ENCODE data around the gene RFT1. TPM values are rescaled to one million over a fixed set of nuclear protein-coding genes. Genes with fewer than 3 reads are reported as not detected.
A peak's percentile ranks its signal among the peaks of the same experiment; 100 is the strongest.

RFT1 gene
- polyA plus RNA-seq, 3 donors = 8.2 to 34.9 (median 25.6) TPM

GRCh38 chr3:53122255-53122932 is 7.8 kb downstream of the RFT1 start:
- WGBS (ENCODE audit: insufficient coverage) = 94% methylated on average over 3 of the region's 4 CpGs
- Histone ChIP-seq H2AFZ (ENCODE audit: insufficient read depth, low read depth, low read length, poor library complexity, severe bottlenecking) (no peak overlapping the region), H3K79me2 (ENCODE audit: insufficient read depth, low read length) (peaks cover 38% of the 10 kb centered on the region), H3K4me1 (ENCODE audit: control insufficient read depth in 1 of 2, insufficient read depth in 2 of 2, low read length in 2 of 2) (peaks cover 27 to 34% of the 10 kb centered on the region in 2 donors), H3K27me3 (ENCODE audit: control insufficient read depth in 2 of 2, insufficient read depth in 2 of 2, low read length in 2 of 2) (no peaks in the 10 kb centered on the region), H3K4me3 (replicated peaks in 1 of 3; ENCODE audit: low read depth in 2 of 3, low read length in 3 of 3) (no peak overlapping the region), H3K9ac (ENCODE audit: insufficient read depth, low read length, poor library complexity, severe bottlenecking) (peak overlapping the region; percentile 19), H4K20me1 (ENCODE audit: insufficient read depth, low read length) (no peaks in the 10 kb centered on the region), H3K27ac (ENCODE audit: low read depth in 1 of 2, low read length in 2 of 2) (peak overlapping the region; percentile 21 to 84), H3K9me3 (replicated peaks in 1 of 2; ENCODE audit: control insufficient read depth in 1 of 2, insufficient read depth in 1 of 2, low read length in 2 of 2) (no peaks in the 10 kb centered on the region), H3K36me3 (replicated peaks in 1 of 2; ENCODE audit: control insufficient read depth in 1 of 2, insufficient read depth in 2 of 2, low read length in 2 of 2) (peaks cover 61 to 86% of the 10 kb centered on the region in 2 donors), H3K4me2 (replicated peaks; ENCODE audit: extremely low read depth, low read length, poor library complexity, severe bottlenecking) (peak overlapping the region; percentile 38)
- Mint-ChIP-seq H3K4me3 (peak overlapping the region in 1 of 2 donors; percentile 39), H3K9me3 (no peaks in the 10 kb centered on the region), H3K36me3 (peaks cover 80 to 85% of the 10 kb centered on the region in 2 donors), H3K27ac (peak overlapping the region; percentile 82 to 95 (median 90)), H3K4me1 (peaks cover 31% of the 10 kb centered on the region), H3K27me3 (ENCODE audit: low read depth in 3 of 3) (no peaks in the 10 kb centered on the region)
- intact Hi-C loops (cut with micrococcal nuclease) = loop anchor here in 1 of 2 donors (5.0 kb wide), 1 partner anchor 40 kb away; the partner anchor contains the start of gene PRKCD
- DNase-seq = no peak
- no peak for TF ChIP-seq CTCF (IDR thresholded peaks at IDR 0.05)

GRCh38 chr3:53120336-53120735 is 9.9 kb downstream of the RFT1 start:
- Histone ChIP-seq H3K4me2 (replicated peaks; ENCODE audit: extremely low read depth, low read length, poor library complexity, severe bottlenecking) (no peak overlapping the region), H3K79me2 (ENCODE audit: insufficient read depth, low read length) (peaks cover 26% of the 10 kb centered on the region), H3K9ac (ENCODE audit: insufficient read depth, low read length, poor library complexity, severe bottlenecking) (no peak overlapping the region), H3K36me3 (replicated peaks in 1 of 2; ENCODE audit: control insufficient read depth in 1 of 2, insufficient read depth in 2 of 2, low read length in 2 of 2) (peaks cover 64 to 83% of the 10 kb centered on the region in 2 donors), H3K9me3 (replicated peaks in 1 of 2; ENCODE audit: control insufficient read depth in 1 of 2, insufficient read depth in 1 of 2, low read length in 2 of 2) (no peaks in the 10 kb centered on the region), H3K27ac (ENCODE audit: low read depth in 1 of 2, low read length in 2 of 2) (no peak overlapping the region), H3K4me1 (ENCODE audit: control insufficient read depth in 1 of 2, insufficient read depth in 2 of 2, low read length in 2 of 2) (peaks cover 31 to 38% of the 10 kb centered on the region in 2 donors), H3K4me3 (replicated peaks in 1 of 3; ENCODE audit: low read depth in 2 of 3, low read length in 3 of 3) (no peak overlapping the region), H3K27me3 (ENCODE audit: control insufficient read depth in 2 of 2, insufficient read depth in 2 of 2, low read length in 2 of 2) (no peaks in the 10 kb centered on the region), H2AFZ (ENCODE audit: insufficient read depth, low read depth, low read length, poor library complexity, severe bottlenecking) (no peak overlapping the region), H4K20me1 (ENCODE audit: insufficient read depth, low read length) (peaks cover 2% of the 10 kb centered on the region)
- no peak overlapping the region for H3K4me3 Mint-ChIP-seq
- DNase-seq = no peak
- H3K27ac Mint-ChIP-seq = no peak overlapping the region
- 100% methylated on average over 2 of the region's 5 CpGs for WGBS (ENCODE audit: insufficient coverage)
- no peak for TF ChIP-seq CTCF (IDR thresholded peaks at IDR 0.05)
- H3K4me1 Mint-ChIP-seq = peaks cover 31% of the 10 kb centered on the region
- no peaks in the 10 kb centered on the region for H3K9me3 Mint-ChIP-seq
- intact Hi-C loops (cut with micrococcal nuclease) = loop anchor here in 1 of 2 donors (5.0 kb wide), 1 partner anchor 42 kb away; the partner anchor contains the start of gene PRKCD
- H3K27me3 Mint-ChIP-seq (ENCODE audit: low read depth in 3 of 3) = no peaks in the 10 kb centered on the region
- H3K36me3 Mint-ChIP-seq = peaks cover 69 to 82% of the 10 kb centered on the region in 2 donors

Data from CD14-positive monocyte (primary cell).